ENCODE results near the gene PRORP.

DNA sequence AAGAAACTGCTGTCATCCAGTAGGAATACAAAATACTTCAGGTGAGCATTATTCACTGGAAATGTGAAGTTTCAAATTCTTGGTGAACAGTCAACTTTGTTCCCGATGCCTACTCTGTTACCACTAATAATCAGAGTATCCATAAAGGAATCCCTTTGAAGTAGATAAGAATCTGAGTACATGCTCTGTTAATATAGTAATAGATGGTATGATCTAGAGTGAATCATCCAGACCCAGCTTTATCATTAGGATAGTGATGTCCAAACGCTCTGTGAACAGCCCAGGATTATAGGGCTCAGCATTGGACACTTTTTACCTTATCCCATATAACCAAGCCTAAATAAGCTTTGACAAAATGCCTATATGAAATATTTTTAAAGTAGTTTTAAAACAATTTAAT lies 33.8 kb upstream of the PRORP start:
- TF ChIP-seq, protein P1, sequence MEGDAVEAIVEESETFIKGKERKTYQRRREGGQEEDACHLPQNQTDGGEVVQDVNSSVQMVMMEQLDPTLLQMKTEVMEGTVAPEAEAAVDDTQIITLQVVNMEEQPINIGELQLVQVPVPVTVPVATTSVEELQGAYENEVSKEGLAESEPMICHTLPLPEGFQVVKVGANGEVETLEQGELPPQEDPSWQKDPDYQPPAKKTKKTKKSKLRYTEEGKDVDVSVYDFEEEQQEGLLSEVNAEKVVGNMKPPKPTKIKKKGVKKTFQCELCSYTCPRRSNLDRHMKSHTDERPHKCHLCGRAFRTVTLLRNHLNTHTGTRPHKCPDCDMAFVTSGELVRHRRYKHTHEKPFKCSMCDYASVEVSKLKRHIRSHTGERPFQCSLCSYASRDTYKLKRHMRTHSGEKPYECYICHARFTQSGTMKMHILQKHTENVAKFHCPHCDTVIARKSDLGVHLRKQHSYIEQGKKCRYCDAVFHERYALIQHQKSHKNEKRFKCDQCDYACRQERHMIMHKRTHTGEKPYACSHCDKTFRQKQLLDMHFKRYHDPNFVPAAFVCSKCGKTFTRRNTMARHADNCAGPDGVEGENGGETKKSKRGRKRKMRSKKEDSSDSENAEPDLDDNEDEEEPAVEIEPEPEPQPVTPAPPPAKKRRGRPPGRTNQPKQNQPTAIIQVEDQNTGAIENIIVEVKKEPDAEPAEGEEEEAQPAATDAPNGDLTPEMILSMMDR (IDR thresholded peaks at IDR 0.05), result no peak
- TF ChIP-seq, protein P2, sequence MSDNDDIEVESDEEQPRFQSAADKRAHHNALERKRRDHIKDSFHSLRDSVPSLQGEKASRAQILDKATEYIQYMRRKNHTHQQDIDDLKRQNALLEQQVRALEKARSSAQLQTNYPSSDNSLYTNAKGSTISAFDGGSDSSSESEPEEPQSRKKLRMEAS (IDR thresholded peaks at IDR 0.05; ENCODE audit: low read depth), result no peak
- no peak for TF ChIP-seq EP300 (IDR thresholded peaks at IDR 0.05; ENCODE audit: borderline replicate concordance in 1 of 2, low read depth in 1 of 2, low read length in 1 of 2)
- no peak for TF ChIP-seq RFX5 (IDR thresholded peaks at IDR 0.05; ENCODE audit: low read length)
- 0 out of 2 replicates have a peak, but pooled peaks have one; percentile 34 for TF ChIP-seq JUND (IDR thresholded peaks at IDR 0.05)
- TF ChIP-seq, protein P3, sequence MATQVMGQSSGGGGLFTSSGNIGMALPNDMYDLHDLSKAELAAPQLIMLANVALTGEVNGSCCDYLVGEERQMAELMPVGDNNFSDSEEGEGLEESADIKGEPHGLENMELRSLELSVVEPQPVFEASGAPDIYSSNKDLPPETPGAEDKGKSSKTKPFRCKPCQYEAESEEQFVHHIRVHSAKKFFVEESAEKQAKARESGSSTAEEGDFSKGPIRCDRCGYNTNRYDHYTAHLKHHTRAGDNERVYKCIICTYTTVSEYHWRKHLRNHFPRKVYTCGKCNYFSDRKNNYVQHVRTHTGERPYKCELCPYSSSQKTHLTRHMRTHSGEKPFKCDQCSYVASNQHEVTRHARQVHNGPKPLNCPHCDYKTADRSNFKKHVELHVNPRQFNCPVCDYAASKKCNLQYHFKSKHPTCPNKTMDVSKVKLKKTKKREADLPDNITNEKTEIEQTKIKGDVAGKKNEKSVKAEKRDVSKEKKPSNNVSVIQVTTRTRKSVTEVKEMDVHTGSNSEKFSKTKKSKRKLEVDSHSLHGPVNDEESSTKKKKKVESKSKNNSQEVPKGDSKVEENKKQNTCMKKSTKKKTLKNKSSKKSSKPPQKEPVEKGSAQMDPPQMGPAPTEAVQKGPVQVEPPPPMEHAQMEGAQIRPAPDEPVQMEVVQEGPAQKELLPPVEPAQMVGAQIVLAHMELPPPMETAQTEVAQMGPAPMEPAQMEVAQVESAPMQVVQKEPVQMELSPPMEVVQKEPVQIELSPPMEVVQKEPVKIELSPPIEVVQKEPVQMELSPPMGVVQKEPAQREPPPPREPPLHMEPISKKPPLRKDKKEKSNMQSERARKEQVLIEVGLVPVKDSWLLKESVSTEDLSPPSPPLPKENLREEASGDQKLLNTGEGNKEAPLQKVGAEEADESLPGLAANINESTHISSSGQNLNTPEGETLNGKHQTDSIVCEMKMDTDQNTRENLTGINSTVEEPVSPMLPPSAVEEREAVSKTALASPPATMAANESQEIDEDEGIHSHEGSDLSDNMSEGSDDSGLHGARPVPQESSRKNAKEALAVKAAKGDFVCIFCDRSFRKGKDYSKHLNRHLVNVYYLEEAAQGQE (IDR thresholded peaks at IDR 0.05; ENCODE audit: low read depth, low read length), result no peak
